Measurements from ENCODE around the gene FARSA. TPM values are rescaled to one million over a fixed set of nuclear protein-coding genes. Genes with fewer than 3 reads are reported as not detected.
A peak's percentile ranks its signal among the peaks of the same experiment; 100 is the strongest.

Gene FARSA
- total RNA-seq, 1 donor: 47.8 TPM

DNA sequence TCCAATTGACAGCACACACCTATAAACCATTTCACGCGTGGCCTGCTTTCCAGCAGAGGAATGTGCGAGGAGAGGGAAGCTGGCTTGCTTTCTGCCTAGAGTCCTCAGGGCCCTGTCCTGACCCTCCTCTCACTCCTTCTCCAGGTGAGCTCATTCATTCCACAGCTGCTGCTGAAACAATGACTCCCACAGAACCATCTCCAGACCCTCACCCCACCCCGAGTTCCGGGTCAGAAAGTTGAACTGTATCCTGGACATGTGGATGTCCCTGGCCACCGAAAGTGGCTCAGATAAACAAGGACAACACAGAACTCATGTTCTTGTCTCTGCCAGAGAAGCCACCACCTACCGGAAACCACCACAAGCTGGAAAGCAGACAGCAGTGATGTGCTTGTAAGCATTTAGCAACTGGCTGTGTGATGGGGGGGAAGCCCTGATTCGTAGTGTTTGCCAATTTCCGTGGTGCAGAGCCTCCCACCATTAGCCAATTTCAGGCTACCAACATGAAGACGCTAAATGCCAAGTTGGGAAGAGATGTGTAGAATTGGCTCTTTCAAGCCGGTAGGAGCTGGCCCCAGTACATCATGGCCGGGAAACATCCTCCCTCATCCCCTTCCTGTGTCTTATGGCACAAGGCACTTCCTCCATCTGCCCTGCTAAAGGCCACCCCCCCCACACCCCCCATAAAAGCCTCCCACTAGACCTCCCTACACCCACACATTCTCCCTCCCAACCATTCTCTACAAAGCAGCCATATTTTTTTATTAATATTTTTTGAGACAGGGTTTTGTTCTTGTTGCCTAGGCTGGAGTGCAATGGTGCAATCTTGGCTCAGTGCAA is 19.4 kb downstream of the FARSA start:
- no peaks in the 10 kb centered on the region for H3K36me3 ChIP-seq (ENCODE audit: insufficient read depth, low read length)
- peak overlapping the region; percentile 40 for H2AFZ ChIP-seq (ENCODE audit: low read length)
- TF ChIP-seq, protein P1, sequence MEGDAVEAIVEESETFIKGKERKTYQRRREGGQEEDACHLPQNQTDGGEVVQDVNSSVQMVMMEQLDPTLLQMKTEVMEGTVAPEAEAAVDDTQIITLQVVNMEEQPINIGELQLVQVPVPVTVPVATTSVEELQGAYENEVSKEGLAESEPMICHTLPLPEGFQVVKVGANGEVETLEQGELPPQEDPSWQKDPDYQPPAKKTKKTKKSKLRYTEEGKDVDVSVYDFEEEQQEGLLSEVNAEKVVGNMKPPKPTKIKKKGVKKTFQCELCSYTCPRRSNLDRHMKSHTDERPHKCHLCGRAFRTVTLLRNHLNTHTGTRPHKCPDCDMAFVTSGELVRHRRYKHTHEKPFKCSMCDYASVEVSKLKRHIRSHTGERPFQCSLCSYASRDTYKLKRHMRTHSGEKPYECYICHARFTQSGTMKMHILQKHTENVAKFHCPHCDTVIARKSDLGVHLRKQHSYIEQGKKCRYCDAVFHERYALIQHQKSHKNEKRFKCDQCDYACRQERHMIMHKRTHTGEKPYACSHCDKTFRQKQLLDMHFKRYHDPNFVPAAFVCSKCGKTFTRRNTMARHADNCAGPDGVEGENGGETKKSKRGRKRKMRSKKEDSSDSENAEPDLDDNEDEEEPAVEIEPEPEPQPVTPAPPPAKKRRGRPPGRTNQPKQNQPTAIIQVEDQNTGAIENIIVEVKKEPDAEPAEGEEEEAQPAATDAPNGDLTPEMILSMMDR (IDR thresholded peaks at IDR 0.05; ENCODE audit: extremely low read depth, low read depth, low read length): no peak
- no peak overlapping the region for H3K4me3 ChIP-seq (ENCODE audit: insufficient read depth, low read length)
- DNase-seq (ENCODE audit: insufficient read length, low spot score, missing footprints): peak; percentile 67
- H3K27ac ChIP-seq (ENCODE audit: low read depth, low read length): no peak overlapping the region
- H4K20me1 ChIP-seq (ENCODE audit: insufficient read depth, low read length): no peaks in the 10 kb centered on the region
- peaks cover 20% of the 10 kb centered on the region for H3K4me1 ChIP-seq (ENCODE audit: insufficient read depth, low read length)
- H3K9me3 ChIP-seq (ENCODE audit: low read depth, low read length): no peaks in the 10 kb centered on the region
- no peak overlapping the region for H3K4me2 ChIP-seq (ENCODE audit: insufficient read depth, low read length)
- peaks cover 6% of the 10 kb centered on the region for H3K27me3 ChIP-seq (ENCODE audit: insufficient read depth, low read length)
- no peaks in the 10 kb centered on the region for H3K79me2 ChIP-seq (ENCODE audit: insufficient read depth, low read length)

DNA sequence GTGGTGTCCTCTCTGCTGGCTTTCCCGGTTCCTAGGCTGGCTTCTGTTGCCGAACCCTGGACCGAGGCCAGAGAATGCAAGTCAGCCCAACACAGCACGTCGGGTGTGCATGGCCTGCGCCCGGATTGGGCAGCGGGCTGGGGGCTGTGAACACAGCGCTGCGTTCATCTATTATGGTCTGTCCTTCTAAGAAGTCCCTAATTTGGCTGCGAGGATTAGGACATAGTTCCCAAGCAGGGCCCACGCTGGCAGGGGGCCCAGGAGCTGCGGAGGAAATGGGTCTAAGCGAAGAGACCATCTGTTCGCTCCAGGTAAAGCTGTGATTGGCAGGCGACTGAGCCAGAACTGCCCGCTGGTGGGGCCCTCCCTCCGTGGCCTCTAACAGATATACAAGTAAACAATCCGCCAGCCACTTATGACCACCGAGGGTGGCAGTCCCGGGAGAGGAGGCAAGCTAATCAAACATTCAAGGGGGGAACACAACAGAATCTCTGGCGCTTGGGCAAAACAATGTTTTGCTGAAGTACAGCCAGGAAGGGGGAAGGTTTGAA is 20.4 kb downstream of the FARSA start:
- H3K36me3 ChIP-seq (ENCODE audit: insufficient read depth, low read length): no peaks in the 10 kb centered on the region
- H3K27me3 ChIP-seq (ENCODE audit: insufficient read depth, low read length): peaks cover 6% of the 10 kb centered on the region
- peak; percentile 77 for DNase-seq (ENCODE audit: insufficient read length, low spot score, missing footprints)
- H3K9me3 ChIP-seq (ENCODE audit: low read depth, low read length): no peaks in the 10 kb centered on the region
- H3K79me2 ChIP-seq (ENCODE audit: insufficient read depth, low read length): no peaks in the 10 kb centered on the region
- H3K4me1 ChIP-seq (ENCODE audit: insufficient read depth, low read length): peaks cover 17% of the 10 kb centered on the region
- peak overlapping the region; percentile 77 for H3K4me2 ChIP-seq (ENCODE audit: insufficient read depth, low read length)
- no peak overlapping the region for H3K27ac ChIP-seq (ENCODE audit: low read depth, low read length)
- H4K20me1 ChIP-seq (ENCODE audit: insufficient read depth, low read length): no peaks in the 10 kb centered on the region
- H2AFZ ChIP-seq (ENCODE audit: low read length): peak overlapping the region; percentile 73
- TF ChIP-seq, protein P1 (IDR thresholded peaks at IDR 0.05; ENCODE audit: extremely low read depth, low read depth, low read length): no peak
- peak overlapping the region; percentile 45 for H3K4me3 ChIP-seq (ENCODE audit: insufficient read depth, low read length)

DNA sequence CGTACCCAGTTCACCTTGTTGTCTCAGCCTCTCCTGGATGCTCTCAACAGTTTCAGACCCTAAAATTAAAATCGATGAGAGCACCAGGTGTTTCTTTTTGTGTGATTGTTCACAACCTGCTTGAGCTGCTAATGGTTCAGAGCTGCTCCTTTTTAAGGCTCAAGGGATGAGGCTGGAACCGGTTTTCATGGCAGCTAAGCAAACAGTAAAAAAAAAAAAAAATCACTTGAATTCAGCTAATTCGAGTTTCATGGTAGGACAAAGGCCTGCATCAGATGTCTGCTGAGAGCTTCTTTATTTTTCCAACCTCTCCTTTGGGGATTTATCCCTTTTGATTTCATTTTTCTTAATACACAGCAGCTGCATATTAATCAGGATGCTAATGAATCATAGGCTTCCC is 20.9 kb downstream of the FARSA start:
- H3K79me2 ChIP-seq (ENCODE audit: insufficient read depth, low read length): no peaks in the 10 kb centered on the region
- peak overlapping the region; percentile 45 for H3K4me3 ChIP-seq (ENCODE audit: insufficient read depth, low read length)
- H3K4me2 ChIP-seq (ENCODE audit: insufficient read depth, low read length): peak overlapping the region; percentile 77
- no peaks in the 10 kb centered on the region for H3K9me3 ChIP-seq (ENCODE audit: low read depth, low read length)
- DNase-seq (ENCODE audit: insufficient read length, low spot score, missing footprints): peak; percentile 19
- H2AFZ ChIP-seq (ENCODE audit: low read length): peak overlapping the region; percentile 73
- peaks cover 17% of the 10 kb centered on the region for H3K4me1 ChIP-seq (ENCODE audit: insufficient read depth, low read length)
- H3K36me3 ChIP-seq (ENCODE audit: insufficient read depth, low read length): no peaks in the 10 kb centered on the region
- TF ChIP-seq, protein P1 (IDR thresholded peaks at IDR 0.05; ENCODE audit: extremely low read depth, low read depth, low read length): no peak
- H3K27me3 ChIP-seq (ENCODE audit: insufficient read depth, low read length): peaks cover 6% of the 10 kb centered on the region
- H4K20me1 ChIP-seq (ENCODE audit: insufficient read depth, low read length): no peaks in the 10 kb centered on the region
- no peak overlapping the region for H3K27ac ChIP-seq (ENCODE audit: low read depth, low read length)

DNA sequence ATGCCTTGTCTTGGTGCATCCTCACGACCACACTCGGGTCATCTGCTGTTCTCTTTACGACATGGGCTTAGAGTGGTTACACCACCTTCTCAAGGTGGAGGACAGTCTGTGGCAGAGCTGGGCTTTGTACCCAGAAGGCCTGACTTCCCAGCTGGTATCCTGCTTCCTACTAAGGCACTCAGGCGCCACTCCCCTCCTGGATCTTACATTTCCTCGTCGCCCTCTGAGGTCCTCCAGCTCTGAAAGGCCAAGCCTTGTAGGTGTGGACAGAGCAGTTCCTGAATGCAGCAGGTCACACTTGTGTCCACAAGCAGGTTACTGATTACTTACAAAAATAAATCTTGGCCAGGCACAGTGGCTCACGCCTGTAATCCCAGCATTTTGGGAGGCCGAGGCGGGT is 26.3 kb downstream of the FARSA start:
- Histone ChIP-seq H3K4me1 (ENCODE audit: insufficient read depth, low read length) (no peaks in the 10 kb centered on the region), H3K9me3 (ENCODE audit: low read depth, low read length) (no peaks in the 10 kb centered on the region), H2AFZ (ENCODE audit: low read length) (no peak overlapping the region), H3K27me3 (ENCODE audit: insufficient read depth, low read length) (no peaks in the 10 kb centered on the region), H3K27ac (ENCODE audit: low read depth, low read length) (no peak overlapping the region), H4K20me1 (ENCODE audit: insufficient read depth, low read length) (no peaks in the 10 kb centered on the region), H3K36me3 (ENCODE audit: insufficient read depth, low read length) (no peaks in the 10 kb centered on the region), H3K79me2 (ENCODE audit: insufficient read depth, low read length) (no peaks in the 10 kb centered on the region), H3K4me3 (ENCODE audit: insufficient read depth, low read length) (no peak overlapping the region), H3K4me2 (ENCODE audit: insufficient read depth, low read length) (no peak overlapping the region)
- TF ChIP-seq, protein P1 (IDR thresholded peaks at IDR 0.05; ENCODE audit: extremely low read depth, low read depth, low read length): no peak
- peak; percentile 54 for DNase-seq (ENCODE audit: insufficient read length, low spot score, missing footprints)

Measured in osteoblast (primary cell).